Caki2 (cell line): Measurements from ENCODE around the gene SLC6A19. TPM values are rescaled to one million over a fixed set of nuclear protein-coding genes. Genes with fewer than 3 reads are reported as not detected.
"Not testable (repeated sequence)": the region's sequence is repeated elsewhere in the genome, so short reads cannot be mapped to it uniquely, and the experiment has no call there.

Experiments used
- DNase-seq: peaks from one replicate; pipeline ENCODE4 v3.0.0-alpha.2; 2015; ENCODE audit warnings: low read depth
- in situ Hi-C: cut with HindIII; loops from 2 replicates; pipeline ENCODE4 v1.10.0; 2016; ENCODE audit warnings: low sequenced_read_pairs, low pct_unique_long_range_greater_than_20kb, mixed read lengths
- total RNA-seq: library from RNA; depleted of rRNA; stranded (reverse); fragments of >200 nt; shearing (Covaris generic); gene quantifications from 2 replicates; pipeline ENCODE4 v1.2.3, GENCODE V29; 2014; ENCODE audit warnings: low replicate concordance; rRNA removed

Gene SLC6A19
- total RNA-seq, 1 experiment from 2014 or later = not detected

DNA sequence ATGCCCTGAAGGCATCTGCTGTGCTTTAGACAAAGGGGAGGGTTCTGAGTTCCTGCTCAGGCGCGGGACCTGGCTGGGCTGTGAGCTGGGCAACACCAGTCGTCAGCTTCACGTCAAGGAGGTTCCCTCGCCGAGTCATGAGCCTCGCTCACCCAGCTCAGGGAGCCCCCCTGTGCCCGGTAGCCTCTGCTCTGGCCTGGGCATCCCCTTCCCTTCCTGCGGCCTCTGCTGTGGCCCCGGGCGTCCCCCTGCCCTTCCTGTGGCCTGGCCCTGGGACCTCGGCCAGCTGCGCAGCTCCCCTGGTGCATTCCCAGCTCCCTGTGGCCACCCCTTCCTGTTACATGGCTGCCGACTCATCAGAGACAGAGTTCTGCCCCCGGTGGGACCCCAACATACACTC is 63.6 kb downstream of the SLC6A19 start:
- DNase-seq = no peak
- in situ Hi-C loops = no loop called here

DNA sequence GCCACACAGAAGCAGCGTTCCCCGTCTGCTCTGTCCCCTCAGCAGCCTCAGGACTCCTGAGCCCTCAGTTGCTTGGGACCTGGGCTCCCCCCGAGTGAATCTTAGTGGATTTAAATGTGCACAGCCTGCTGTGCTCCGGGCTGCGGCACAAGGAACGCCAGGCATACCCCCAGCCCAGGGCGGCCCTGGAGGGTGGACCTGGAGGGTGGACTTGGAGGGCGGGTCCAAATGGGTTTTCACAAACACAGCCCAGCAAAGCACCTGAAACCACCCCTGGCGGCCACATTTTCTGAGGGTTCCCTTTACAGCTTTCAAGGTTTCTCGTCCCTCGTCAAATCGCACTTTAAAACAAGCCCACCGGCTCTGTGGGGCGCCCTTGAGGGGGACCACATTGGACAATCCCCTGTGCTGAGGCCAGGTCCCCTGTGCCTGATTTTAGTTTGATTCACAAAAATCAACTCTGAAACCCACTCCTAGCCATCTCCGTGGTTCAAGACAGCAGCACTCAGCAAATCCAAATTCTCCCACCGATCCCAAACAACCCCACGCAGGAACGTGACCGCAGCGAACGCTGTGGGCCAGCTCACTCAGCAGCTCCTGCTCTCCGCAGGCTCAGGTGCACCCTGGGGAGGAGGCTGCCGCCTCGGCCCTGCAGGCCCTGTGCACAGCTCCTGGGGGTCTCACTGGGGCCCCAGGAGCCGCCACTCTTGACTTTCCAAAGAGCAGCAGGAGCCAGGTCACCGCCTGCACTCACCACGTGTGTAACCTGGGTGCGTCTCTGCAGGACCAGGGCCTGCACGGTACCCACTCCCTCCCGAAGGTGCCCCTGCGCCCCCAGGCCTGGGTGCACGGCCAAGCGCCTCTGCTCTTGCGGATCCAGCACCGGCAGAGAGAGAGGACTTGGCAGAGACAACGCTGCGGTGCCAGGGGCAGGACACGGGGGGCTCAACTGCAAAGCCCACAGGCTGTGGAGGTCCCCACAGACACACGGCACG is 64.4 kb downstream of the SLC6A19 start:
- no peak for DNase-seq
- in situ Hi-C loops = no loop called here

DNA sequence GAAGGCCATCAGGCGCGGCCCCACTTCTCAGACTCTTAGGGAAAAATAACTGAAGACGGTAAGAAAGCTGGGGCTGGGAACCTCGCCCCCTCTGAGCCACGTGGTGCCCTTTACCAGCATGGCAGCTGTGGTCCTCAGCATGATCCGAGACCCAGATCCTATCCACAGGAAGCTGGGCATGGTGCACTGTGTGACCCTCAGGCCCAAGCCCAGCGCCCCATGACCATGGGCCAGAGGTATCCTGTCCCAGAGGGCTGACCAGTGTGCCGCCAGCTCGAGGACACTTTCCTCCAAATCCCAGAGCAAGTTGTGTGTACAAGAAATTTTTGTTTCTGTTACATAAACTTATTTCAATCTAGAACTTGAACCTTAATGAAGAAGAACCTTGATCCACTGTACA is 65.4 kb downstream of the SLC6A19 start:
- in situ Hi-C loops = no loop called here
- no peak for DNase-seq

DNA sequence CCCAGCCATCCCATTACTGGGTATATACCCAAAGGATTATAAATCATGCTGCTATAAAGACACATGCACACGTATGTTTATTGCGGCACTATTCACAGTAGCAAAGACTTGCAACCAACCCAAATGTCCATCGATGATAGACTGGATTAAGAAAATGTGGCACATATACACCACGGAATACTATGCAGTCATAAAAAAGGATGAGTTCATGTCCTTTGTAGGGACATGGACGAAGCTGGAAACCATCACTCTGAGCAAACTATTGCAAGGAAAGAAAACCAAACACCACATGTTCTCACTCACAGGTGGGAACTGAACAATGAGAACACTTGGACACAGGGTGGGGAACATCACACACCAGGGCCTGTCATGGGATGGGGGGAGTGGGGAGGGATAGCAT is 66.1 kb downstream of the SLC6A19 start:
- in situ Hi-C loops, DNase-seq: not testable (repeated sequence)

DNA sequence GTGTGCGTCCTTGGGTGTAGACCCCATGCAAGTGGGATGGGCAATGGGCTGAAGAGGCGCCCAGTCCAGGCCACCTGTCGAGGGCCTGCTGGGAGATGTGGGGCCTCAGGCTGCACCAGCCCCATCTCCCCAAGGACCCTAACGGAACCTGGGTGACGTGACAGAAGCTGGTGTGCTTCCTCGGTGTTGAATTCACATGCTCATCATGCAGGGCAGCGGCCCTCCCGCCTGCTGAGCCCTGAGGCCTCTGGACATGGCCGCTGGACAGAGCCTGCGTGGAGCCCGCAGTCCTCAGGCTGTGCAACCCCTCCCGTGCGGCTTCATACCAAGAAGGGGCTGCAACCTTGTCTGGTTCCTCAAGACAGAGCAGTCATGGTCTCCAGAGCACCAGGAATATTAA is 66.7 kb downstream of the SLC6A19 start:
- no peak for DNase-seq
- in situ Hi-C loops = no loop called here

DNA sequence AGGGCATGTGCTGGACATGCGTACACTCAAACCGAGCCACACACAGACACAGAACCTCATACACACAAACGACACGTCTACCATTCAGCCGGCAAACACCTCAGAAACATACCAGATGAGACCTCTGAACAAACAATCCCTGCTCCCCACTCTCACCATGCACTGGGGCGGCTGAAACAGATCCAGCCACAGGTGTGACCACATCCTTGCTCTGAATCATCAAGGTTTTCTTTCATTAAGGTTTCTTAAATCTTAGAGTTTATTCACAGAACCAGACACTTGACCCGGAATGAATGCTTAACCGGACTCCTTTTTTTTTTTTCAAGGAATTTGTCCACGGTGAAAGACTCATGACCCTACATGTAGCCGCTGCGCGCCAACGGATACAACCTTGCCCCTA is 67.3 kb downstream of the SLC6A19 start:
- in situ Hi-C loops = no loop called here
- DNase-seq = no peak

DNA sequence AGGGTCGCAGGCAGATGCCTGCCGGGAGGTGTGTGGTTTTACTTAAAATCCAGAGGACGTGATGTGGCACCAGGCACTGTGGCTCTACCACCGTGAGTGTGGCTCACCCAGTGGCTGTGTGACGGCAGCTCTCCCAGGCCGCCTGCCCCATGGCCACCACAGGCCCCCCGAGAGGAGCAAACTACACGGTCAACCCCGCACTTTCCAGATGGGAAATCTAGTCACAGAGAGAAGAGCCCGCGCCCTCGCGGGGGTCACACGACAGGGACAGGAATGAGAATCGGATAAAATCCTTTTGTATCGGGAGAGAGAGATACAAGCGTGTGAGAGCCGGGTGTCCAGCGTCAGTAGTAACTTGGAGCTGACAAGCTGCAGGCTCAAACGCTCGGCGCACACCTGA is 69.0 kb downstream of the SLC6A19 start:
- in situ Hi-C loops = no loop called here
- DNase-seq = no peak

DNA sequence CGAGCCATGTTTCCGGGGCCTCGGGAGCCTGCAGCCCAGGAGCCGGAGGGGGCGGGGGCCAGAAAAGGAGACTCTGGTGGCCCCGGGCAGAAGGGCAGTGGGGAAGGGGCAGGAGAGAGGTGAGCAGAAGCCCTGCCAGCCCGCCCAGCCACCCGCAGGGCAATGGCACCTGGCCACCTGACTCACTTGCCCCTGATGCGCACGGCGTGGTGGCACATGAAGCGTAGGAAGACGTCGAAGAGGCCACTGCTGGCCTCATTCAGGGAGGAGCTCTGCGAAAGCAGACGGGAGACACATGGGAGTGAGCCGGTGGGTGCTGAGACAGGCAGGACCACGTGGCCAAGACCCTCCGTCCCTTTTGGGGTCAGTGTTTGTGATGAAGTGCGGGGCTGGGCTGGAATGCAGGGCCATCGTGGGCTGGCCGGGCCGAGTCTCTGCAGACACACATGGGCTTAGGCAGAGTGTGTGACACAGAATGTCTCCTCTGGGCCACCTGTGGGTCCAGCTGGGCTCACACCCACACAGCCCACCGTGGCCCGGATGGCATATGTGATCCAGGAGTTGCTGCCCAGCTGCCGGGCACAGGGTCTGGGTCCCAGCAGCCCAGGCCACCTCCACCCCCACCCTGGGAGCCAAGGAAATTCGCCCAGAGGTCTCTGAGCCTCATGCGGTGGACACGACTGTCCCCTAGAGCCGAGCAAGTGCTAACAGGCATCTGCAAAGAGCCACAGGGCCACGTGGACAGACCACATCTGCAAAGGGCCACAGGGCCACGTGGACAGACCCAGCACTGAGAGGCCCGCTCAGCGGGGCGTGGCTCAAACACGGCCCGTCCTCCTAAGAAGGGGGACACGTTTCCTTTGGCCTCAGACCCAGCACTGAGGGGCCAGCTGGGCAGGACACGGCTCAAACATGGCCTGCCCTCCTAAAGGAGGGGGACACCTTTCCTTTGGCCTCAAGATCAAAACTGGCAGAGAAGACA is 69.8 kb downstream of the SLC6A19 start:
- in situ Hi-C loops = no loop called here
- DNase-seq = no peak

DNA sequence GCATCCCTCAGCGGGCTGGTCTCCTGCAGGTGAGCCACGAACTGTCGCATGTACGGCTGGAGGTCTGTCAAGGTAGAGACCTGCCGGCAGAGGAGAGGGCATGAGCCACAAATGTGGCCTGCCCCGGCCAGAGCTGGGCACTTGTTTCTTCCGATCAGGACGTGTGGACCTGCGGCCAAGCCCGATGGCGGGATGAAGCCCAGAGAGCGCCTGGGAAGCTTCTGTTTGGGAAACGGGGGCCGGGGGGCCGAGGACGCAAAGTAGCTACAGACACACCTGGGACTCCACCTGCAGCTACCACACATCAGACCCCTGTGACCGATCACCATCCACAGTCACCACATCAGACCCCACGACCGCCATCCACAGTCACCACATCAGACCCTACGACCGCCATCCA is 70.8 kb downstream of the SLC6A19 start:
- no peak for DNase-seq
- in situ Hi-C loops = no loop called here

DNA sequence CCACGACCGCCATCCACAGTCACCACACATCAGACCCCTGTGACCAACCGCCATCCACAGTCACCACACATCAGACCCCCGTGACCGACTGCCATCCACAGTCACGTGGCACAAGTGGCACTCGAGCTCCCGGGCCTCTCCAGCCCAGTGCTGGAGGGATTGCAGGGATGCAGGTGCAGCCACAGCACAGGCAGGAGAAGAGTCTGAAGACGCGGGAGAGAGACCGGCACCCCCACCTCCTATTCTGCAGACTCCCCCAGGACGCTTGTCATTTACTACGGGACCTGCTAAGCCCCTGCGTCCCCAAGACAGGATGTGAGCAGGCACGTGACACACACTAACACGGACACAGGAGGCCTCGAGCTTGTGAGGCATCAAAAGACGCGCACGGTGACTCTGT is 72.3 kb downstream of the SLC6A19 start:
- no peak for DNase-seq
- in situ Hi-C loops = no loop called here

DNA sequence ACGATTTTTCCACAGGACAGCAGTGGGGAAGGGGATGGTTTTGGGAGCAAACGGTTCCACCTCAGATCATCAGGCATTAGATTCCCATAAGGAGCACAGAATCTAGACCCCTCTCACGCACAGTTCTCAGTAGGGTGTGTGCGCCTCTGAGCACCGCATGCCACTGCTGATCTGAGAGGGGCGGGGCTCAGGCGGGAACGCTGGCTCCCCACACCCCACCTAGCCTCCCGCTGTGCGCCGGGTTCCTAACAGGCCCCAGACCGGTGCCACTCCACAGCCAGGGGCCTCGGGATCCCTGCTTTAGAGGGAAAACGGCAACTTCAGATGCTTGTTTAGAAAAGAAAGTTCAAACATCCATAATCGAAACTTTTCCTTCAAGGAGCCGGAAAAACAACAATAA is 73.1 kb downstream of the SLC6A19 start:
- DNase-seq = no peak
- in situ Hi-C loops = no loop called here

Other genes with a start within 250 kb of the SLC6A19 start
- 0.27 TPM in 1 of 2 replicates, not detected in the other for gene NKD2, start 192.8 kb upstream of the SLC6A19 start, total RNA-seq
- 34.2 and 45.8 TPM in 2 replicates for gene SLC12A7, start 89.5 kb upstream of the SLC6A19 start, total RNA-seq
- not detected in 2 replicates for gene SLC6A18, start 23.8 kb downstream of the SLC6A19 start, total RNA-seq
- gene TERT, start 93.5 kb downstream of the SLC6A19 start, total RNA-seq = 0.03 and 3.9 TPM in 2 replicates
- gene CLPTM1L, start 143.5 kb downstream of the SLC6A19 start, total RNA-seq = 286 and 320 TPM in 2 replicates
- gene SLC6A3, start 243.8 kb downstream of the SLC6A19 start, total RNA-seq = not detected in 2 replicates